Skin of body (tissue), 2 donors: ENCODE results near the gene TPRA1. TPM values are rescaled to one million over a fixed set of nuclear protein-coding genes. Genes with fewer than 3 reads are reported as not detected.
"Not testable (repeated sequence)": the region's sequence is repeated elsewhere in the genome, so short reads cannot be mapped to it uniquely, and the experiment has no call there.

Source experiments
- DNase-seq: peaks from one replicate; lab custom pipeline; 2025; lab: John Stamatoyannopoulos, UW
- total RNA-seq: library from RNA; depleted of rRNA; stranded (reverse); fragments of >200 nt; gene quantifications from one replicate; pipeline ENCODE4 v1.2.3, GENCODE V29; 2014

The TPRA1 gene
- total RNA-seq, 1 donor from 2014 or later, result 19.2 TPM

GRCh38 chr3:127616836-127617605, 26.5 kb upstream of the TPRA1 start:
- no peak for DNase-seq

- DNase-seq, result no peak
Observed at GRCh38 chr3:127615631-127616305, 25.2 kb upstream of the TPRA1 start.

- no peak for DNase-seq
Observed at GRCh38 chr3:127614928-127615589, 24.5 kb upstream of the TPRA1 start.

GRCh38 chr3:127613406-127613805, 22.9 kb upstream of the TPRA1 start:
- DNase-seq, result no peak

GRCh38 chr3:127612966-127613365, 22.4 kb upstream of the TPRA1 start:
- no peak for DNase-seq

GRCh38 chr3:127611251-127611650, 20.7 kb upstream of the TPRA1 start:
- no peak for DNase-seq

- DNase-seq, result no peak
Observed at GRCh38 chr3:127610105-127610504, 19.6 kb upstream of the TPRA1 start.

- DNase-seq, result no peak
Observed at GRCh38 chr3:127608362-127608718, 17.8 kb upstream of the TPRA1 start.

- DNase-seq, result no peak
Observed at GRCh38 chr3:127607675-127608361, 17.3 kb upstream of the TPRA1 start.

- DNase-seq, result no peak
Observed at GRCh38 chr3:127606981-127607595, 16.6 kb upstream of the TPRA1 start.

- DNase-seq, result no peak
Observed at GRCh38 chr3:127606086-127606805, 15.7 kb upstream of the TPRA1 start.

GRCh38 chr3:127605547-127605946, 15.0 kb upstream of the TPRA1 start:
- not testable (repeated sequence) for DNase-seq

GRCh38 chr3:127604546-127605165, 14.1 kb upstream of the TPRA1 start:
- DNase-seq, result no peak

GRCh38 chr3:127604035-127604434, 13.5 kb upstream of the TPRA1 start:
- no peak for DNase-seq

- no peak for DNase-seq
Observed at GRCh38 chr3:127600749-127601456, 10.4 kb upstream of the TPRA1 start.

- no peak for DNase-seq
Observed at GRCh38 chr3:127598841-127599570, 8.5 kb upstream of the TPRA1 start.

- DNase-seq, result no peak
Observed at GRCh38 chr3:127597020-127597771, 6.7 kb upstream of the TPRA1 start.

GRCh38 chr3:127595303-127595702, 4.8 kb upstream of the TPRA1 start:
- no peak for DNase-seq
